ENCODE results near the gene TPO. TPM values are rescaled to one million over a fixed set of nuclear protein-coding genes. Genes with fewer than 3 reads are reported as not detected.
A peak's percentile ranks its signal among the peaks of the same experiment; 100 is the strongest.

The TPO gene
- total RNA-seq, 4 donors from 2014 or later = 4,215 to 7,965 (median 5,966) TPM

DNA sequence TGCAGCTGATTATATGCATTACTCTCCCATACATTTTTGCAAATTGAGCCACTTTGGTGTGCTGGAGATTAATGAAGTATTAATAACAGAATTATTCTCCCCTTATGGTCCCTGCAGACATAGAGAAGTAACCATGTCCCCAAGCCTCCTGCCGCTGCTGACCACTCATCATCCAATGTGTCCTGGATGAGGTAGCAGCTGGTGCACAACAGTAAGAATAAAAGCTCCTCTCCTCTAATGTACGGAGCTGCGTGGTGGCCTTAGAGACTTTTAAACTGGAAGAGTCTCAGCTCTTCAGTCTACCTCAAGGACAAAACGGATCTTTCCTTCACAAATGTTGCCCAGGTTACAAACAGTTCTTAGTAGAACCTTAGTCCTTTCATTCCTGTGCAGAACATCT, 37.7 kb downstream of the TPO start:
- H3K4me3 ChIP-seq (replicated peaks in 1 of 3) = no peak overlapping the region
- peaks cover 51 to 72% of the 10 kb centered on the region in 2 donors for H3K36me3 ChIP-seq
- intact Hi-C loops (cut with DNase I) = no loop called here
- DNase-seq = no peak
- WGBS, 2 donors = 79 to 82% methylated on average over 4 of the region's 4 CpGs
- TF ChIP-seq, protein P1, sequence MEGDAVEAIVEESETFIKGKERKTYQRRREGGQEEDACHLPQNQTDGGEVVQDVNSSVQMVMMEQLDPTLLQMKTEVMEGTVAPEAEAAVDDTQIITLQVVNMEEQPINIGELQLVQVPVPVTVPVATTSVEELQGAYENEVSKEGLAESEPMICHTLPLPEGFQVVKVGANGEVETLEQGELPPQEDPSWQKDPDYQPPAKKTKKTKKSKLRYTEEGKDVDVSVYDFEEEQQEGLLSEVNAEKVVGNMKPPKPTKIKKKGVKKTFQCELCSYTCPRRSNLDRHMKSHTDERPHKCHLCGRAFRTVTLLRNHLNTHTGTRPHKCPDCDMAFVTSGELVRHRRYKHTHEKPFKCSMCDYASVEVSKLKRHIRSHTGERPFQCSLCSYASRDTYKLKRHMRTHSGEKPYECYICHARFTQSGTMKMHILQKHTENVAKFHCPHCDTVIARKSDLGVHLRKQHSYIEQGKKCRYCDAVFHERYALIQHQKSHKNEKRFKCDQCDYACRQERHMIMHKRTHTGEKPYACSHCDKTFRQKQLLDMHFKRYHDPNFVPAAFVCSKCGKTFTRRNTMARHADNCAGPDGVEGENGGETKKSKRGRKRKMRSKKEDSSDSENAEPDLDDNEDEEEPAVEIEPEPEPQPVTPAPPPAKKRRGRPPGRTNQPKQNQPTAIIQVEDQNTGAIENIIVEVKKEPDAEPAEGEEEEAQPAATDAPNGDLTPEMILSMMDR (IDR thresholded peaks at IDR 0.05) = no peak
- TF ChIP-seq POLR2A (IDR thresholded peaks at IDR 0.05) = no peak
- H3K9me3 ChIP-seq = no peaks in the 10 kb centered on the region
- no peaks in the 10 kb centered on the region for H3K27me3 ChIP-seq
- H3K27ac ChIP-seq = no peak overlapping the region
- H3K4me1 ChIP-seq = peaks cover 2 to 5% of the 10 kb centered on the region in 2 donors

DNA sequence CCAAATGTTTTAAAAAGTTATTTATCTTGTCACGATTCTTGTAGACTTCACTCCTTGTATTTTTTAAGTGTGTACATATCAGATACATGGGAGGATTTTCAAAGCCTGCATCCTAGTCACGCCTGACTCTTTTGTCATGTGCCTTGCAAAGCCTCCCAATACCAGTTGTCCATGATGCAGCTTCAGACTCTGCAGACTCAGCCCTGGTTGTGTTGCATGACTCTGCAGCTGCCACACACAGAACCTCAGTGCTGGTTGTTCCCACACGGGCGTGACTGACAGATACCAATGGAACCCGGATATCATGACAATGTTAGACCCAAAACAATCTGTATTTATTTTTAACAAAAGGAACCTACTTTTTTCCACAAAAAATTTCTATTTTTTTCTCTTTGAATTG, 38.2 kb downstream of the TPO start:
- peaks cover 2 to 5% of the 10 kb centered on the region in 2 donors for H3K4me1 ChIP-seq
- intact Hi-C loops (cut with DNase I) = no loop called here
- WGBS, 2 donors = 85 to 93% methylated on average over 5 of the region's 5 CpGs
- no peak for TF ChIP-seq POLR2A (IDR thresholded peaks at IDR 0.05)
- TF ChIP-seq, protein P1 (IDR thresholded peaks at IDR 0.05) = no peak
- no peaks in the 10 kb centered on the region for H3K27me3 ChIP-seq
- H3K27ac ChIP-seq = no peak overlapping the region
- H3K9me3 ChIP-seq = no peaks in the 10 kb centered on the region
- no peak overlapping the region for H3K4me3 ChIP-seq (replicated peaks in 1 of 3)
- H3K36me3 ChIP-seq = peaks cover 52 to 74% of the 10 kb centered on the region in 2 donors
- no peak for DNase-seq

DNA sequence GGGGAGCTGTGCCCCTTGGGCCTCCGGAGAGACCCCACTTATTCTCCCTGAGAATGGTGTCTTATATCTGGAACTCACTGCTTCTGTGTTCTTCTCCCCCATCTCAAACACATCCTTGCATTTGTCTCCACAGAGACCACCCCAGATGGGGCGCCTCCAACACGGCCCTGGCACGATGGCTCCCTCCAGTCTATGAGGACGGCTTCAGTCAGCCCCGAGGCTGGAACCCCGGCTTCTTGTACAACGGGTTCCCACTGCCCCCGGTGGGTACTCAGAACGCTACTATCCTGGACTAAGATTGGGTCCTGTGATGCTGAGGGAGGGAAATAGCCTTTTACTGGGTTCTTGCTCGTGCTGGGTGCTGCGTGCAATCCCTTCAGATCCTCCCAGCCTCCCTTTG, 40.3 kb downstream of the TPO start:
- no peak for DNase-seq

DNA sequence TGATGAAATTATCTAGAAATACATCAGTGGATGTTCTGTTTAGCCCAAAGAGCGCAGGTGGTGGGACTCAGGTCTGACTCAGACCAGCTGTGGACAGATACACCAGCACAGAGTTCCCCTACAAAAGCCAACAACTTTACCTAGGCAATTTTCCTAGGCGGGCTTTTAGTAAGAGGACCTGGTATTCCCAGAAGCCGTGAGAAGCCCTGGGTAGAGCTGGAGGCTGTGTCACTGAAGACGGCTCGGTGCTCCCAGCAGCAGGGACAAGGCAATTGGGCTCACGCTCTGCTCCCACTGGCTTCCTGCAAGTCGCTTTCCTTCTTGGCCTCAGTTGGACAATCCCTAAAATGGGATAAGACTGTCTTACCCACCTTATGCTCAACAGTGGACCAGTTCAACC, 41.1 kb downstream of the TPO start:
- Histone ChIP-seq H3K27me3 (no peaks in the 10 kb centered on the region), H3K36me3 (peaks cover 38 to 70% of the 10 kb centered on the region in 2 donors), H3K27ac (no peak overlapping the region), H3K4me3 (replicated peaks in 1 of 3) (no peak overlapping the region), H3K4me1 (peaks cover 2 to 5% of the 10 kb centered on the region in 2 donors), H3K9me3 (no peaks in the 10 kb centered on the region)
- intact Hi-C loops (cut with DNase I) = no loop called here
- no peak for TF ChIP-seq POLR2A (IDR thresholded peaks at IDR 0.05)
- TF ChIP-seq, protein P1 (IDR thresholded peaks at IDR 0.05) = no peak
- no peak for DNase-seq
- WGBS, 2 donors = 95 to 97% methylated on average over 7 of the region's 7 CpGs

More for the DNA sequence above, 40.3 kb downstream of the TPO start:
- Histone ChIP-seq H3K4me3 (replicated peaks in 1 of 3) (no peak overlapping the region), H3K27ac (peak overlapping the region in 2 of 3 donors; percentile 24 to 44), H3K4me1 (peaks cover 2 to 5% of the 10 kb centered on the region in 2 donors), H3K36me3 (peaks cover 44 to 70% of the 10 kb centered on the region in 2 donors), H3K9me3 (no peaks in the 10 kb centered on the region), H3K27me3 (no peaks in the 10 kb centered on the region)
- TF ChIP-seq POLR2A (IDR thresholded peaks at IDR 0.05) = no peak
- TF ChIP-seq, protein P1 (IDR thresholded peaks at IDR 0.05) = no peak
- intact Hi-C loops (cut with DNase I) = no loop called here
- WGBS, 2 donors = 88 to 94% methylated on average over 12 of the region's 12 CpGs

DNA sequence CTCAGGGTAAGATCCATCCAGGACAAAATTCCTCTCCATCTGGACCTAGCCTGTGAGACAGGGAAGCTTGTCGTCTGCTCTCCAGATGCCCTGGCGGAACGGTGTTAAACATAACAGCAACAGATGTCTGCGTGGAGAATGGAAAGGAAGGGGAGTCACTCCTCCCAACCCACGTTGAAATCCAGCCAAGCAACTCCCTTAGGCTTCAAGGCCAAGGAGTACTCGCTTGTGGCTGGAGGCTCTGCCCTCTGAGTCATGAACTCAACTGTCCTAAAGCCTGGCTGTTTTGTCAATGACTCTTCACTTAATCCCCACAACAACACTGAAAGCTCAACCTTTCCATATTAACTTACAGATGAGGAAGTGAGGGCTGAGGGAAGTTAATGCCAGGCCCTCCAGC, 42.2 kb downstream of the TPO start:
- Histone ChIP-seq H3K36me3 (peaks cover 38 to 72% of the 10 kb centered on the region in 2 donors), H3K4me3 (replicated peaks in 1 of 3) (no peak overlapping the region), H3K9me3 (no peaks in the 10 kb centered on the region), H3K27ac (peak overlapping the region in 2 of 3 donors; percentile 1 to 16), H3K27me3 (no peaks in the 10 kb centered on the region), H3K4me1 (peaks cover 2 to 8% of the 10 kb centered on the region in 2 donors)
- 48 to 65% methylated on average over 6 of the region's 6 CpGs for WGBS, 2 donors
- TF ChIP-seq, protein P1 (IDR thresholded peaks at IDR 0.05) = no peak
- TF ChIP-seq POLR2A (IDR thresholded peaks at IDR 0.05) = peak in 1 of 2 donors; percentile 28
- DNase-seq = peak in 1 of 2 donors; percentile 48
- intact Hi-C loops (cut with DNase I) = no loop called here

Measured in thyroid gland (tissue), 4 donors.